ENCODE measurements around the gene KIF19.

- peak; percentile 57 to 73 (median 65) for TF ChIP-seq CTCF (IDR thresholded peaks at IDR 0.05)
- TF ChIP-seq POLR2AphosphoS5 (IDR thresholded peaks at IDR 0.05): no peak
- TF ChIP-seq EP300 (IDR thresholded peaks at IDR 0.05; ENCODE audit: low read depth): no peak
These were observed 35.4 kb downstream of the KIF19 start, which contains the start of gene BTBD17 for GRCh38 chr17:74361230-74362068.
